Measurements from ENCODE around the gene GCNT2. TPM values are rescaled to one million over a fixed set of nuclear protein-coding genes. Genes with fewer than 3 reads are reported as not detected.
"Not testable (repeated sequence)": the region's sequence is repeated elsewhere in the genome, so short reads cannot be mapped to it uniquely, and the experiment has no call there.

GCNT2 gene
- total RNA-seq, 1 experiment from 2014 or later = 33.4 TPM

GRCh38 chr6:10569392-10570127 is 48.4 kb downstream of the GCNT2 start:
- DNase-seq = no peak
- no peaks in the 10 kb centered on the region for H3K27me3 ChIP-seq (ENCODE audit: control insufficient read depth, insufficient read depth, low read length)
- H3K4me3 ChIP-seq (ENCODE audit: insufficient read depth, low read depth, low read length) = no peak overlapping the region
- H3K36me3 ChIP-seq (replicated peaks; ENCODE audit: control insufficient read depth, insufficient read depth, low read length) = peaks cover 4% of the 10 kb centered on the region

GRCh38 chr6:10575519-10575918 is 54.4 kb downstream of the GCNT2 start:
- not testable (repeated sequence) for H3K27me3 ChIP-seq (ENCODE audit: control insufficient read depth, insufficient read depth, low read length); H3K36me3 ChIP-seq (replicated peaks; ENCODE audit: control insufficient read depth, insufficient read depth, low read length); DNase-seq; H3K4me3 ChIP-seq (ENCODE audit: insufficient read depth, low read depth, low read length)

GRCh38 chr6:10576226-10576625 is 55.1 kb downstream of the GCNT2 start:
- DNase-seq = no peak
- H3K27me3 ChIP-seq (ENCODE audit: control insufficient read depth, insufficient read depth, low read length) = no peaks in the 10 kb centered on the region
- H3K4me3 ChIP-seq (ENCODE audit: insufficient read depth, low read depth, low read length) = no peak overlapping the region
- H3K36me3 ChIP-seq (replicated peaks; ENCODE audit: control insufficient read depth, insufficient read depth, low read length) = no peaks in the 10 kb centered on the region; the same call in 1 of the 2 replicates

GRCh38 chr6:10577112-10577511 is 56.0 kb downstream of the GCNT2 start:
- Histone ChIP-seq H3K4me3 (ENCODE audit: insufficient read depth, low read depth, low read length) (no peak overlapping the region), H3K36me3 (replicated peaks; ENCODE audit: control insufficient read depth, insufficient read depth, low read length) (no peaks in the 10 kb centered on the region; the same call in 1 of the 2 replicates), H3K27me3 (ENCODE audit: control insufficient read depth, insufficient read depth, low read length) (no peaks in the 10 kb centered on the region)
- DNase-seq = no peak

GRCh38 chr6:10578723-10579122 is 57.6 kb downstream of the GCNT2 start:
- Histone ChIP-seq H3K4me3 (ENCODE audit: insufficient read depth, low read depth, low read length) (no peak overlapping the region), H3K27me3 (ENCODE audit: control insufficient read depth, insufficient read depth, low read length) (no peaks in the 10 kb centered on the region), H3K36me3 (replicated peaks; ENCODE audit: control insufficient read depth, insufficient read depth, low read length) (no peaks in the 10 kb centered on the region)
- DNase-seq = no peak

GRCh38 chr6:10579803-10580202 is 58.7 kb downstream of the GCNT2 start:
- no peak overlapping the region for H3K4me3 ChIP-seq (ENCODE audit: insufficient read depth, low read depth, low read length)
- H3K36me3 ChIP-seq (replicated peaks; ENCODE audit: control insufficient read depth, insufficient read depth, low read length) = no peaks in the 10 kb centered on the region
- no peak for DNase-seq
- H3K27me3 ChIP-seq (ENCODE audit: control insufficient read depth, insufficient read depth, low read length) = no peaks in the 10 kb centered on the region

GRCh38 chr6:10580570-10580969 is 59.4 kb downstream of the GCNT2 start:
- no peak overlapping the region for H3K4me3 ChIP-seq (ENCODE audit: insufficient read depth, low read depth, low read length)
- DNase-seq = no peak
- H3K27me3 ChIP-seq (ENCODE audit: control insufficient read depth, insufficient read depth, low read length) = no peaks in the 10 kb centered on the region
- H3K36me3 ChIP-seq (replicated peaks; ENCODE audit: control insufficient read depth, insufficient read depth, low read length) = no peaks in the 10 kb centered on the region

- not testable (repeated sequence) for H3K4me3 ChIP-seq (ENCODE audit: insufficient read depth, low read depth, low read length); DNase-seq; H3K27me3 ChIP-seq (ENCODE audit: control insufficient read depth, insufficient read depth, low read length); H3K36me3 ChIP-seq (replicated peaks; ENCODE audit: control insufficient read depth, insufficient read depth, low read length)
Observed at GRCh38 chr6:10581402-10581801, 60.3 kb downstream of the GCNT2 start.

- no peaks in the 10 kb centered on the region for H3K27me3 ChIP-seq (ENCODE audit: control insufficient read depth, insufficient read depth, low read length)
- no peak overlapping the region for H3K4me3 ChIP-seq (ENCODE audit: insufficient read depth, low read depth, low read length)
- no peak for DNase-seq
- H3K36me3 ChIP-seq (replicated peaks; ENCODE audit: control insufficient read depth, insufficient read depth, low read length) = no peaks in the 10 kb centered on the region
Observed at GRCh38 chr6:10582774-10583508, 61.8 kb downstream of the GCNT2 start.

GRCh38 chr6:10583509-10583901 is 62.4 kb downstream of the GCNT2 start:
- no peak for DNase-seq
- no peaks in the 10 kb centered on the region for H3K36me3 ChIP-seq (replicated peaks; ENCODE audit: control insufficient read depth, insufficient read depth, low read length)
- no peak overlapping the region for H3K4me3 ChIP-seq (ENCODE audit: insufficient read depth, low read depth, low read length)

GRCh38 chr6:10584607-10585006 is 63.5 kb downstream of the GCNT2 start:
- Histone ChIP-seq H3K4me3 (ENCODE audit: insufficient read depth, low read depth, low read length) (no peak overlapping the region), H3K27me3 (ENCODE audit: control insufficient read depth, insufficient read depth, low read length) (no peaks in the 10 kb centered on the region), H3K36me3 (replicated peaks; ENCODE audit: control insufficient read depth, insufficient read depth, low read length) (no peaks in the 10 kb centered on the region)
- DNase-seq = no peak

More at GRCh38 chr6:10583509-10583901, 62.4 kb downstream of the GCNT2 start:
- H3K27me3 ChIP-seq (ENCODE audit: control insufficient read depth, insufficient read depth, low read length) = no peaks in the 10 kb centered on the region

GRCh38 chr6:10585209-10585845 is 64.2 kb downstream of the GCNT2 start:
- peak; percentile 30 for DNase-seq
- H3K27me3 ChIP-seq (ENCODE audit: control insufficient read depth, insufficient read depth, low read length) = no peaks in the 10 kb centered on the region
- H3K4me3 ChIP-seq (ENCODE audit: insufficient read depth, low read depth, low read length) = peak overlapping the region; percentile 32
- H3K36me3 ChIP-seq (replicated peaks; ENCODE audit: control insufficient read depth, insufficient read depth, low read length) = no peaks in the 10 kb centered on the region

GRCh38 chr6:10586302-10586701 is 65.2 kb downstream of the GCNT2 start:
- Histone ChIP-seq H3K4me3 (ENCODE audit: insufficient read depth, low read depth, low read length) (peak overlapping the region; percentile 32), H3K36me3 (replicated peaks; ENCODE audit: control insufficient read depth, insufficient read depth, low read length) (no peaks in the 10 kb centered on the region), H3K27me3 (ENCODE audit: control insufficient read depth, insufficient read depth, low read length) (no peaks in the 10 kb centered on the region)
- DNase-seq = no peak

GRCh38 chr6:10587656-10588406 is 66.7 kb downstream of the GCNT2 start:
- Histone ChIP-seq H3K36me3 (replicated peaks; ENCODE audit: control insufficient read depth, insufficient read depth, low read length) (no peaks in the 10 kb centered on the region), H3K4me3 (ENCODE audit: insufficient read depth, low read depth, low read length) (peak overlapping the region; percentile 32), H3K27me3 (ENCODE audit: control insufficient read depth, insufficient read depth, low read length) (no peaks in the 10 kb centered on the region)
- no peak for DNase-seq
